ENCODE measurements around the gene MAEA. TPM values are rescaled to one million over a fixed set of nuclear protein-coding genes. Genes with fewer than 3 reads are reported as not detected.

MAEA gene
- total RNA-seq, 1 donor from 2014 or later: 65.8 TPM

DNA sequence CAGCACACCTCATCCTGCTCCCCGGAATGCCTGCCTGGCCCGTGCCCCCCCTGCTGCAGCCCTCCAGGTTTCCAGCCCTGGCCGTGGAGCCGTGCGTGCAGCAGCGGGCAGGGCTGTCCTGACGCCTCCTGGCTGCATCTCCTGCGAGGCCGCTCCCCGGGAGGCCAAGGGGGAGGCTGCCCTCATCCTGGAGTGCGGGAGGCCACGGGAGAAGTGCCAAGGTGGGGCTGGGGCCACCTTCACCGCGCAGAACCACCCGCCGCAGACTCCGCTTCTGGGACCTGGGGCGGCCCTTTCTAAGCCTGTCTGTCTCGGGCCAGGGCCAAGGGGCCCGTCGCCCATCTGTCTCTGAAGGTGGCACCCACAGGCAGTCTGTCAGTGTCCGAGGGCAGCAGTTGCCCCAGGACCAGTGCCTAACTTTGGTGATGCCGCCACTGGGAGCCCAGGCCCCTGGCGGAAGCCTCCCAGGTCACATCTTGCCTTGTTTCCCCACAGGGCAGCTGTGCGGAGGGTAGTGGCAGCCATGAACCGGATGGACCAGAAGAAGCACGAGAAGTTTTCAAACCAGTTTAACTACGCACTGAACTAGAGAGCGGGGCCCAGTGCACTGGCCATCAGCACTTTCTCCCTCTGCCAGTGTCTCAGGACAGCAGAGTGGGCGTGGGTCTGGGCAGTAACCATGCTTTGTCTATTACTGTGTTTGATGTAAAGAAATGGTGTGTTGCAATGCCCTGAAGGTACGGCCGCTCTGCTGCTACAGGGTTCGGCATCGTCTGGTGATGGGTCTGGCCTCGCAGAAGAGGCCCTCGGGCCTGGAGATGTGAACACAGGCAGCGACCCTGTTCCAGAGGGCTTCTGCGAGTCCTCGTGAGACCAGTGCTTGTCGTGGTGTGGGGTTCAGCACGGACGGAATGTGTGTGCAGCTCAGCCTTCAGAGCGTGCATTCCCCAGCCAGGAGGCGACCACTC, 96.0 kb downstream of the MAEA start:
- Histone ChIP-seq H3K4me1 (no peaks in the 10 kb centered on the region), H3K27me3 (ENCODE audit: low read depth) (no peaks in the 10 kb centered on the region), H3K4me3 (no peak overlapping the region), H3K36me3 (peaks cover 60% of the 10 kb centered on the region), H3K27ac (no peak overlapping the region), H3K9me3 (peaks cover 9% of the 10 kb centered on the region)
- DNase-seq: peak; percentile 39
- intact Hi-C loops (cut with DNase I): no loop called here
- ATAC-seq: no peak
- TF ChIP-seq, protein P1, sequence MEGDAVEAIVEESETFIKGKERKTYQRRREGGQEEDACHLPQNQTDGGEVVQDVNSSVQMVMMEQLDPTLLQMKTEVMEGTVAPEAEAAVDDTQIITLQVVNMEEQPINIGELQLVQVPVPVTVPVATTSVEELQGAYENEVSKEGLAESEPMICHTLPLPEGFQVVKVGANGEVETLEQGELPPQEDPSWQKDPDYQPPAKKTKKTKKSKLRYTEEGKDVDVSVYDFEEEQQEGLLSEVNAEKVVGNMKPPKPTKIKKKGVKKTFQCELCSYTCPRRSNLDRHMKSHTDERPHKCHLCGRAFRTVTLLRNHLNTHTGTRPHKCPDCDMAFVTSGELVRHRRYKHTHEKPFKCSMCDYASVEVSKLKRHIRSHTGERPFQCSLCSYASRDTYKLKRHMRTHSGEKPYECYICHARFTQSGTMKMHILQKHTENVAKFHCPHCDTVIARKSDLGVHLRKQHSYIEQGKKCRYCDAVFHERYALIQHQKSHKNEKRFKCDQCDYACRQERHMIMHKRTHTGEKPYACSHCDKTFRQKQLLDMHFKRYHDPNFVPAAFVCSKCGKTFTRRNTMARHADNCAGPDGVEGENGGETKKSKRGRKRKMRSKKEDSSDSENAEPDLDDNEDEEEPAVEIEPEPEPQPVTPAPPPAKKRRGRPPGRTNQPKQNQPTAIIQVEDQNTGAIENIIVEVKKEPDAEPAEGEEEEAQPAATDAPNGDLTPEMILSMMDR (IDR thresholded peaks at IDR 0.05): no peak

Other genes with a start within 250 kb of the MAEA start
- gene RNF212, start 176.3 kb upstream of the MAEA start, total RNA-seq: 6.8 TPM
- gene SPON2, start 117.3 kb upstream of the MAEA start, total RNA-seq: 32.0 TPM
- 165 TPM for gene CTBP1, start 40.8 kb upstream of the MAEA start, total RNA-seq
- gene UVSSA, start 57.3 kb downstream of the MAEA start, total RNA-seq: 27.9 TPM
- gene NKX1-1, start 116.6 kb downstream of the MAEA start, total RNA-seq: not detected